Activated T-cell treated with anti-CD3 and anti-CD28 coated beads, Interleukin-2, amount 50 U/mL, for 72 hours (primary cell): ENCODE measurements around the gene MYO10. TPM values are rescaled to one million over a fixed set of nuclear protein-coding genes. Genes with fewer than 3 reads are reported as not detected.

Experiments used
- ATAC-seq, 2 donors: fragments of 150-1000 bp; cut with Tn5 transposase; replicated peaks in 1 of 2; 2 replicates each; pipeline ENCODE4 v1.10.0; 2021; ENCODE audit warnings: moderate library complexity in 2 of 2, mild to moderate bottlenecking in 1 of 2
- DNase-seq, 2 donors: peaks; one replicate each; pipeline ENCODE4 v3.0.0; 2021 to 2022; ENCODE audit warnings: mixed read lengths in 1 of 2
- H3K27ac Mint-ChIP-seq: one replicate; pipeline ENCODE4 v1.8.0; 2022; ENCODE audit warnings: mild to moderate bottlenecking, moderate library complexity, mixed read lengths
- H3K27me3 Mint-ChIP-seq: one replicate; pipeline ENCODE4 v1.8.0; 2022; ENCODE audit warnings: low read depth, mixed read lengths
- H3K36me3 Mint-ChIP-seq, 2 donors: one replicate each; pipeline ENCODE4 v1.8.0; 2022; ENCODE audit warnings: mixed read lengths in 2 of 2, mild to moderate bottlenecking in 1 of 2; ENCODE audit not compliant: insufficient read depth in 2 of 2
- H3K4me1 Mint-ChIP-seq: one replicate; pipeline ENCODE4 v1.8.0; 2022; ENCODE audit warnings: low read depth, mixed read lengths
- H3K4me3 Mint-ChIP-seq, 2 donors: one replicate each; pipeline ENCODE4 v1.8.0; 2022; ENCODE audit warnings: mild to moderate bottlenecking in 2 of 2, mixed read lengths in 2 of 2, moderate library complexity in 2 of 2
- H3K9me3 Mint-ChIP-seq, 2 donors: one replicate each; pipeline ENCODE4 v1.8.0; 2022; ENCODE audit warnings: mixed read lengths in 2 of 2
- total RNA-seq, 2 donors: library from RNA; stranded (reverse); gene quantifications; one replicate each; pipeline ENCODE4 v1.2.3, GENCODE V29; 2022

MYO10 gene
- total RNA-seq, 2 donors from 2014 or later = 0.43 to 0.97 TPM

DNA sequence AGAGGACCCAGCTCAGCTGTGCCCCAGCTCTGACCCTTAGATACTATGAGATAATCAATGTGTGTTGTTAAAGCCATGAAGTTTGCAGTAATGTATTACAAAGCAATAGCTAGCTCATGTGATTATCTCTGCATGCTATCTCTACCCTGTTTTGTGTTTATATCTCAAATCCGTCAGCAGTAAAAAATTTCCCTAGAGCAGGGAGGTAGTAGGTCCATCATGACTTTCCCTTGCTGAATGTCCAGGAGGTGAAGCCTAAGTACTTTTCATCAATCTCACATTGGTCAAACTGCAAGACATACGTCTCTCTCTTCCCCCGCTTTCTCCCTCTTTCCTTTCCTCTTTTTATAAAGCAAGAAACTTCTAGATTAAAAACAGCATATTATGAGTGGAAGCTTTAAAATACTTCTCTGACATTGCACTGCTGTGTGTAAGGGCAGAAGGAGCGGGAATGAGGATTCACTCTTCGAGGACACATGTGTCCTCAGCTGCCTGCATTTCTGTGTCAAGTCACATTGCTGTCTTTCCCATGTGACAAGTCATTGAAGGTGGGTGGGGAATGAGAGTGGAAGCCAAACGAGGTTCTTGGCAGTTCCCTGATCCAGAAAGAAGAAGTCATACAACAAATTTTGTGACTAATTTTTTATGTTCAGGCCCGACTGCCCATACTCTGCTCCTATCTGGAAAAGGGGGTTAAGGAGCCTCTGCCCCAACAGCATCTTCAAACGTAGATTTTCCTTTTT lies 226.2 kb downstream of the MYO10 start:
- Mint-ChIP-seq H3K9me3 (no peaks in the 10 kb centered on the region), H3K36me3 (no peaks in the 10 kb centered on the region), H3K4me3 (no peak overlapping the region), H3K27ac (no peak overlapping the region), H3K4me1 (no peaks in the 10 kb centered on the region), H3K27me3 (no peaks in the 10 kb centered on the region)
- no peak for DNase-seq
- ATAC-seq = no peak

GRCh38 chr5:16707869-16708192 lies 228.3 kb downstream of the MYO10 start:
- Mint-ChIP-seq H3K9me3 (no peaks in the 10 kb centered on the region), H3K27ac (no peak overlapping the region), H3K27me3 (no peaks in the 10 kb centered on the region), H3K4me1 (no peaks in the 10 kb centered on the region), H3K36me3 (no peaks in the 10 kb centered on the region), H3K4me3 (no peak overlapping the region)
- DNase-seq (no peak), ATAC-seq (no peak)

DNA sequence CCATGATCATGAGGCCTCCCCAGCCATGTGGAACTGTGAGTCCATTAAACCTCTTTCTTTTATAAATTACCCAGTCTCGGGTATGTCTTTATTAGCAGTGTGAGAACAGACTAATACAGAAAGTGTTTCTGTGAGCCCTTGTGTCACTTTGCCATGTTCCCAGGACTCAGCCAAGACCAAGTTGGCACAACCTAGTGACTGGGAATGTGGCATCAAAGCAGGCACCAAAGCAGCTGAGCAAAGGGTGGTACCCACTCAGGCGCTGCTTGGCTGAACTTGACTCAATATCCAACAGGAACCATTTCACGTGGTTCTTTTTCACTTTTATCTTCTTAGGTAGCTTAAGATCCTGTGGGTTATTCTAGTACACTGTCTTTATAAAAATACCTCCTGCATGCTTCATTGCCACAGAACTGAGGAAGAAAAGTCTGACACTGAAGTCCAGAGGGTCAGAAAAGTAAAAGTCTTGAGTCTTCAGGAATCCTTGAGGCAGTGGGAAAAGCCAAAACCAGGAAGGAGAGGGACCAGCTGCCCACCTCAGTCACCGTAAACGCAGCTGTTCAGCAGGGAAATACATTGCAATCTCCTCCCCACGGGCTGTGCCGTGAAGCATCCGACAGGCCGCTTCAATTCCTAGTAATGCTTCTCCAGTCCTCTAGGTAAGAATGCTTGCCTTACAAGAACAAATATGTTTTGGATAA lies 228.8 kb downstream of the MYO10 start:
- Mint-ChIP-seq H3K9me3 (no peaks in the 10 kb centered on the region), H3K4me1 (no peaks in the 10 kb centered on the region), H3K4me3 (no peak overlapping the region), H3K36me3 (no peaks in the 10 kb centered on the region), H3K27me3 (no peaks in the 10 kb centered on the region), H3K27ac (no peak overlapping the region)
- ATAC-seq = no peak
- no peak for DNase-seq

DNA sequence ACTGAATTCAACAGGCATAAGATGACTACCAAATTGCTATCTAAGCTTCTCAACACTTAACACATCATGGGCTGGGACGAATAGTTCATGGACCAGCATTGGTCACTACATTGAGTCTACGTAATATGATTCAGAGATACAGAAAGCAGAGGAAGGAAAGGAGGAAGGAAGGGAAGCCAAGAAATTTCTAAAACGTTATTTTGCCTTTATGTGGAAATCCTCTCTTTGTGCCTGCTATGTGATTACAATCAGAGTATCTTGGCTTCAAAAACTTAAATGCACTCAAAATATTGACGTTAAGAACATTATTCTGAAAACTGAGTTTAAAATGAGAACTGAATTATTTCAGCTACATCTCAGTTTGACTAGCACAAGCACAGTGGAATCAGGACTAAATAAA lies 231.1 kb downstream of the MYO10 start:
- ATAC-seq (no peak), DNase-seq (no peak)
- no peak overlapping the region for H3K27ac Mint-ChIP-seq
- H3K9me3 Mint-ChIP-seq = no peaks in the 10 kb centered on the region
- H3K27me3 Mint-ChIP-seq = no peaks in the 10 kb centered on the region
- no peaks in the 10 kb centered on the region for H3K4me1 Mint-ChIP-seq
- H3K4me3 Mint-ChIP-seq = no peak overlapping the region
- no peaks in the 10 kb centered on the region for H3K36me3 Mint-ChIP-seq

DNA sequence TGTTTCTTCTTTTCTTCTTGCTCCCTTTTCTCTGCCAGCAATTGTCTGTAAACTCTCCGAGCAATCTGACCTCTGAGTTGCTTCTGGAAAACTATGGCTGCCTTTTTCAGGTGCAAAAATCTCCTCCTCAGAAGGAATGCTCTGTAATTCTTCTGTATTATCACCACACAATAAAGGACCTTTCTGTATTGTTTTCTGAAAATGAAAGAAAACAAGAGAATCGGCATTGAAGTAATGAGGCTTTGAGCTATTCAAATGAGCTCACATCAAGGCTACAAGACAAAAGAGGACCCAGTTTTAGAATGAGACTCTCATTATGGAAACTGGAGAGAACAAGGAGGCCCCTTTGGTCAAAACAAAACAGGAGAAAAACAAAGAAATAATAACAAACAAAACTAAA lies 233.1 kb downstream of the MYO10 start:
- no peaks in the 10 kb centered on the region for H3K36me3 Mint-ChIP-seq
- ATAC-seq (no peak), DNase-seq (no peak)
- H3K4me1 Mint-ChIP-seq = no peaks in the 10 kb centered on the region
- no peak overlapping the region for H3K27ac Mint-ChIP-seq
- H3K9me3 Mint-ChIP-seq = no peaks in the 10 kb centered on the region
- H3K4me3 Mint-ChIP-seq = no peak overlapping the region
- no peaks in the 10 kb centered on the region for H3K27me3 Mint-ChIP-seq

- DNase-seq = no peak
- Mint-ChIP-seq H3K27me3 (no peaks in the 10 kb centered on the region), H3K27ac (no peak overlapping the region), H3K4me3 (no peak overlapping the region), H3K36me3 (no peaks in the 10 kb centered on the region), H3K4me1 (no peaks in the 10 kb centered on the region), H3K9me3 (no peaks in the 10 kb centered on the region)
- ATAC-seq = no peak
These were observed 234.7 kb downstream of the MYO10 start for GRCh38 chr5:16701134-16702099.

DNA sequence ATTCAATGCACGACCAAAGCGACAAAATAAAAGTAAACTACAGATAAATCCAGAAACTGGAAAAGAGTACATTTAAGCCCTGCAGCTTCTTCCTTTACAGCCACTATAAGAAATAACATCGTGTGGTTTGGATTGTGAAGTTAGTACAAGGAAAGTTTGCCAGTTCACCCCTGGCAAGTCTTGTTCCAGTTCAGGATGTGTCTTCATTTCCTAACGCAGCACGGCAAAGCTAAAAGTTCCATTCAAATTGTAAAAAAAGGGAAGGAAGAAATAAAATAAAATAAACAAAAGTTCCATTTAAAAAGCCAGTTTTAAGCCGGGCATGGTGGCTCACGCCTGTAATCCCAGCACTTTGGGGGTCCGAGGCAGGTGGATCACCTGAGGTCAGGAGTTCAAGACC lies 236.0 kb downstream of the MYO10 start:
- no peak for ATAC-seq
- H3K27me3 Mint-ChIP-seq = no peaks in the 10 kb centered on the region
- H3K36me3 Mint-ChIP-seq = no peaks in the 10 kb centered on the region
- H3K4me1 Mint-ChIP-seq = no peaks in the 10 kb centered on the region
- no peak for DNase-seq
- no peaks in the 10 kb centered on the region for H3K9me3 Mint-ChIP-seq
- H3K27ac Mint-ChIP-seq = no peak overlapping the region
- H3K4me3 Mint-ChIP-seq = no peak overlapping the region

DNA sequence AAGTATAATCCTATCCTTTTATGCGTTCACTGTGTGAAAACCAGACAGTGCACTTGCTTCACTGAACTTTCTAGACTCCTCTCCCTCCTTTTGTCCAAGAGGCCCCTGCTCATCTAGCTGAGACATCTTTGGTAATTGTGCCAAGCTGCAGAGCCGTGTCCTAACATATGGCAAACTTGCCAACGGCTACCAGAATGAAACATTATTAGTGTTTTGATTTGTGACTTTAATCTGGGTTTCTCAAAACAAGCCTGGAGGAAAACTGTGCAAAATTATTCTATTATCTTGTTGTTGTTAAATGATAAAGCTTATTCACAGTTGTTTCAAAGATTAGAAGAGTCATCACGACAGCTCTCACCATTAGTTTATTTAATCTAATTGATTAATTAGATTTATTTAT lies 240.3 kb downstream of the MYO10 start:
- no peak for ATAC-seq

GRCh38 chr5:16693879-16694278 lies 242.2 kb downstream of the MYO10 start:
- no peak for DNase-seq
- no peak for ATAC-seq
- H3K36me3 Mint-ChIP-seq = no peaks in the 10 kb centered on the region
- H3K4me1 Mint-ChIP-seq = peaks cover 9% of the 10 kb centered on the region
- no peak overlapping the region for H3K27ac Mint-ChIP-seq
- no peaks in the 10 kb centered on the region for H3K9me3 Mint-ChIP-seq
- H3K27me3 Mint-ChIP-seq = no peaks in the 10 kb centered on the region
- no peak overlapping the region for H3K4me3 Mint-ChIP-seq

More for the DNA sequence above, 240.3 kb downstream of the MYO10 start:
- Mint-ChIP-seq H3K4me3 (no peak overlapping the region), H3K9me3 (no peaks in the 10 kb centered on the region), H3K36me3 (no peaks in the 10 kb centered on the region), H3K27ac (no peak overlapping the region), H3K4me1 (peaks cover 9% of the 10 kb centered on the region), H3K27me3 (no peaks in the 10 kb centered on the region)
- DNase-seq = no peak

DNA sequence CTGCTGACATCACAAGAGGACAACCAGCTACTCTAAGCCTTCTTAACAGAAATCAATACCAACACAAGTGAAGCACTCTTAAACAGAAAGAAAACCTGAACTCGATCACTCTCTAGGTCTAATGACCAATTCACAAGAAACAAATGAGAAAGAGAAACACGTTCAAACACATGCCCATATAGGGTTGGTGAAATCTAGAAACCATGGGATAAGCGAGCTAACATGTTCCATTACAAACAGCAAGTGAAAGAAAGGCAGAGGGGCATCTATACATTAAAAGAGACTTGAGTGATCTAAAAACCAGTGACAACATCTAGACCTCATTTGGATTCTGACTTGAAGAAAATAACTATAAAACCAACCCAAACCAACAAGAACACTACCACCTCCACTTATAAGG lies 244.4 kb downstream of the MYO10 start:
- Mint-ChIP-seq H3K36me3 (no peaks in the 10 kb centered on the region), H3K4me3 (no peak overlapping the region), H3K27me3 (no peaks in the 10 kb centered on the region), H3K4me1 (peaks cover 9% of the 10 kb centered on the region), H3K27ac (no peak overlapping the region), H3K9me3 (no peaks in the 10 kb centered on the region)
- ATAC-seq = peak; percentile 46 to 75
- DNase-seq = no peak

- Mint-ChIP-seq H3K27me3 (no peaks in the 10 kb centered on the region), H3K4me3 (no peak overlapping the region), H3K4me1 (peaks cover 9% of the 10 kb centered on the region), H3K36me3 (no peaks in the 10 kb centered on the region), H3K27ac (no peak overlapping the region), H3K9me3 (no peaks in the 10 kb centered on the region)
- peak; percentile 14 to 28 for DNase-seq
- peak; percentile 61 to 66 for ATAC-seq
These were observed 245.7 kb downstream of the MYO10 start for GRCh38 chr5:16690243-16690852.

GRCh38 chr5:16687898-16688297 lies 248.2 kb downstream of the MYO10 start:
- Mint-ChIP-seq H3K4me1 (peaks cover 9% of the 10 kb centered on the region), H3K36me3 (no peaks in the 10 kb centered on the region), H3K27me3 (peaks cover 5% of the 10 kb centered on the region), H3K9me3 (no peaks in the 10 kb centered on the region), H3K27ac (no peak overlapping the region), H3K4me3 (no peak overlapping the region)
- ATAC-seq (no peak), DNase-seq (no peak)

GRCh38 chr5:16685069-16685468 lies 251.0 kb downstream of the MYO10 start:
- ATAC-seq (no peak), DNase-seq (no peak)
- no peak overlapping the region for H3K4me3 Mint-ChIP-seq
- no peaks in the 10 kb centered on the region for H3K4me1 Mint-ChIP-seq
- H3K36me3 Mint-ChIP-seq = no peaks in the 10 kb centered on the region
- H3K9me3 Mint-ChIP-seq = no peaks in the 10 kb centered on the region
- no peak overlapping the region for H3K27ac Mint-ChIP-seq
- peaks cover 5% of the 10 kb centered on the region for H3K27me3 Mint-ChIP-seq
